IMR-90 (cell line): ENCODE data around the gene HOXD8. TPM values are rescaled to one million over a fixed set of nuclear protein-coding genes. Genes with fewer than 3 reads are reported as not detected.

Experiments used
- ATAC-seq: fragments of 200-7000 bp; cut with Tn5 transposase; 2 replicates; pipeline ENCODE4 v1.9.1; 2020; ENCODE audit warnings: low read depth, mild to moderate bottlenecking, moderate library complexity
- BruUV-seq: library from RNA; stranded (reverse); fragments of 400-500 nt; replicated peaks from 2 replicates; lab custom pipeline; 2021; lab: Mats Ljungman, UMichigan
- CTCF ChIA-PET: fragments of 300-600 bp; formaldehyde crosslinking; extraction: SDS; loops from one replicate; lab custom pipeline; 2021; ENCODE audit warnings: antibody characterized with exemption; lab: Yijun Ruan, JAX
- POLR2A ChIA-PET: fragments of 300-600 bp; sonication (Branson Sonifier 250); formaldehyde crosslinking; loops from one replicate; lab custom pipeline; 2022; ENCODE audit warnings: antibody characterized with exemption; ENCODE audit not compliant: unreplicated experiment; lab: Charles Lee
- DNase-seq: peaks from one replicate; pipeline ENCODE4 v3.0.0; 2013
- H2AFZ ChIP-seq: replicated peaks from 2 replicates; pipeline ENCODE3; 2013; ENCODE audit warnings: low read length, mild to moderate bottlenecking; ENCODE audit not compliant: poor library complexity
- H2AK5ac ChIP-seq: 2 replicates; pipeline ENCODE4 v1.6.1; 2013; ENCODE audit warnings: low read depth, low read length, inconsistent platforms
- H2AK9ac ChIP-seq: replicated peaks from 2 replicates; pipeline ENCODE3; 2013; ENCODE audit warnings: mild to moderate bottlenecking, low read depth, low read length, moderate library complexity; ENCODE audit not compliant: poor library complexity
- H2BK120ac ChIP-seq: 2 replicates; pipeline ENCODE4 v1.6.1; 2013; ENCODE audit warnings: low read depth, low read length, inconsistent platforms
- H2BK15ac ChIP-seq: 3 replicates; pipeline ENCODE4 v1.6.1; 2013; ENCODE audit warnings: low read depth, low read length, inconsistent platforms
- H2BK20ac ChIP-seq: 2 replicates; pipeline ENCODE4 v1.6.1; 2013; ENCODE audit warnings: low read depth, mild to moderate bottlenecking, inconsistent platforms, low read length, moderate library complexity
- H2BK5ac ChIP-seq: 2 replicates; pipeline ENCODE4 v1.6.1; 2013; ENCODE audit warnings: mild to moderate bottlenecking, low read depth, low read length, inconsistent platforms; ENCODE audit not compliant: poor library complexity, severe bottlenecking
- H3K14ac ChIP-seq: replicated peaks from 2 replicates; pipeline ENCODE4 v1.6.1; 2013; ENCODE audit warnings: low read depth, low read length, inconsistent platforms
- H3K18ac ChIP-seq: 2 replicates; pipeline ENCODE4 v1.6.1; 2013; ENCODE audit warnings: low read depth, low read length, control low read depth
- H3K23ac ChIP-seq: 2 replicates; pipeline ENCODE4 v1.6.1; 2013; ENCODE audit warnings: low read depth, low read length, inconsistent platforms
- H3K27ac ChIP-seq: 2 replicates; pipeline ENCODE4 v1.5.1; 2013; ENCODE audit warnings: mild to moderate bottlenecking, control low read depth, low read length; ENCODE audit not compliant: insufficient read depth
- H3K27me3 ChIP-seq: 2 replicates; pipeline ENCODE4 v1.6.1; 2013; ENCODE audit warnings: low read length; ENCODE audit not compliant: control insufficient read depth, insufficient read depth
- H3K36me3 ChIP-seq: 2 replicates; pipeline ENCODE4 v1.6.1; 2013; ENCODE audit warnings: low read length, mixed read lengths; ENCODE audit not compliant: control insufficient read depth, insufficient read depth
- H3K4ac ChIP-seq: 2 replicates; pipeline ENCODE4 v1.6.1; 2013; ENCODE audit warnings: low read depth, low read length, inconsistent platforms
- H3K4me1 ChIP-seq: 2 replicates; pipeline ENCODE4 v1.6.1; 2013; ENCODE audit warnings: low read length, mixed read lengths; ENCODE audit not compliant: control insufficient read depth, insufficient read depth
- H3K4me2 ChIP-seq: 2 replicates; pipeline ENCODE4 v1.6.1; 2013; ENCODE audit warnings: low read depth, mild to moderate bottlenecking, control low read depth, low read length, moderate library complexity
- H3K4me3 ChIP-seq: 2 replicates; pipeline ENCODE4 v1.5.1; 2013; ENCODE audit warnings: low read depth, mild to moderate bottlenecking, control low read depth, low read length, moderate library complexity; ENCODE audit not compliant: insufficient read depth
- H3K56ac ChIP-seq: 2 replicates; pipeline ENCODE4 v1.6.1; 2013; ENCODE audit warnings: low read length, inconsistent platforms; ENCODE audit not compliant: insufficient read depth; ENCODE audit errors: extremely low read depth
- H3K79me1 ChIP-seq, 2 experiments: 2 replicates each; pipeline ENCODE4 v1.6.1; 2013; ENCODE audit warnings: low read length in 2 of 2, inconsistent platforms in 1 of 2, low read depth in 1 of 2
- H3K9ac ChIP-seq: 2 replicates; pipeline ENCODE4 v1.6.1; 2013; ENCODE audit warnings: low read depth, low read length, control low read depth
- H3K9me1 ChIP-seq: 2 replicates; pipeline ENCODE4 v1.6.1; 2013; ENCODE audit warnings: low read length, inconsistent platforms; ENCODE audit not compliant: insufficient read depth
- H3K9me3 ChIP-seq: 2 replicates; pipeline ENCODE4 v1.6.1; 2013; ENCODE audit warnings: low read length; ENCODE audit not compliant: control insufficient read depth, insufficient read depth
- H4K20me1 ChIP-seq: 2 replicates; pipeline ENCODE4 v1.6.1; 2013; ENCODE audit warnings: low read length, inconsistent platforms; ENCODE audit not compliant: insufficient read depth
- H4K5ac ChIP-seq: 2 replicates; pipeline ENCODE4 v1.6.1; 2013; ENCODE audit warnings: mild to moderate bottlenecking, low read depth, low read length, control low read depth
- H4K8ac ChIP-seq, 2 experiments: 2 replicates each; pipeline ENCODE4 v1.6.1; 2013; ENCODE audit warnings: low read depth in 2 of 2, low read length in 2 of 2, control low read depth in 1 of 2, inconsistent platforms in 1 of 2
- H4K91ac ChIP-seq: 2 replicates; pipeline ENCODE4 v1.6.1; 2013; ENCODE audit warnings: low read depth, low read length, inconsistent platforms; ENCODE audit not compliant: insufficient read depth
- BHLHE40 ChIP-seq: fragments of 150-350 bp; IDR thresholded peaks from 2 replicates; pipeline ENCODE4 v1.6.1; 2016; ENCODE audit warnings: mild to moderate bottlenecking, low read depth, low read length
- CEBPB ChIP-seq: IDR thresholded peaks from 2 replicates; pipeline ENCODE4 v1.6.1; 2012; ENCODE audit warnings: low read depth, low read length, improper control_type of control experiment
- CHD1 ChIP-seq: IDR thresholded peaks from 2 replicates; pipeline ENCODE4 v1.6.1; 2012; ENCODE audit warnings: low read depth, low read length, improper control_type of control experiment
- CTCF ChIP-seq: conservative IDR thresholded peaks from 2 replicates; pipeline ENCODE4 v1.5.1; 2012; ENCODE audit warnings: mild to moderate bottlenecking, low read depth, low read length, improper control_type of control experiment
- FOS ChIP-seq: fragments of 150-350 bp; IDR thresholded peaks from 2 replicates; pipeline ENCODE4 v1.6.1; 2016; ENCODE audit warnings: low read depth, low read length
- MAFK ChIP-seq: IDR thresholded peaks from 2 replicates; pipeline ENCODE4 v1.6.1; 2012; ENCODE audit warnings: low read depth, low read length, improper control_type of control experiment
- MAZ ChIP-seq: IDR thresholded peaks from 2 replicates; pipeline ENCODE4 v1.6.1; 2012; ENCODE audit warnings: low read depth, mild to moderate bottlenecking, low read length, improper control_type of control experiment, moderate library complexity, borderline replicate concordance
- MXI1 ChIP-seq: IDR thresholded peaks from 2 replicates; pipeline ENCODE4 v1.6.1; 2012; ENCODE audit warnings: low read depth, mild to moderate bottlenecking, low read length, moderate library complexity, borderline replicate concordance
- NFE2L2 ChIP-seq: fragments of 150-350 bp; IDR thresholded peaks from 2 replicates; pipeline ENCODE4 v1.6.1; 2016; ENCODE audit warnings: low read depth, mild to moderate bottlenecking, low read length
- POLR2A ChIP-seq: IDR thresholded peaks from 2 replicates; pipeline ENCODE4 v1.6.1; 2012; ENCODE audit warnings: mild to moderate bottlenecking, low read depth, low read length
- RCOR1 ChIP-seq: IDR thresholded peaks from 2 replicates; pipeline ENCODE4 v1.6.1; 2012; ENCODE audit warnings: mild to moderate bottlenecking, low read length, improper control_type of control experiment; ENCODE audit not compliant: insufficient replicate concordance
- RFX5 ChIP-seq: IDR thresholded peaks from 2 replicates; pipeline ENCODE4 v1.8.0; 2012; ENCODE audit warnings: low read depth, mild to moderate bottlenecking, low read length, moderate library complexity
- USF2 ChIP-seq: fragments of 150-350 bp; IDR thresholded peaks from 2 replicates; pipeline ENCODE4 v1.6.1; 2017; ENCODE audit warnings: mild to moderate bottlenecking, antibody characterized with exemption, low read length, low read depth
- WGBS, 2 experiments: methylation state at CpG; one replicate each; pipeline versions ENCODE4 v1.1.5 to v1.1.7; 2013; ENCODE audit warnings: missing lambda C conversion rate in 2 of 2; ENCODE audit not compliant: insufficient read length in 1 of 2; ENCODE audit errors: extremely low coverage in 2 of 2; 5-methylcytosine and 5-hydroxymethylcytosine counted together
- dilution Hi-C: fragments of 300-500 bp; cut with HindIII; formaldehyde crosslinking; loops from one replicate; pipeline ENCODE4 v1.14.3; 2018; ENCODE audit warnings: low sequenced_read_pairs; ENCODE audit not compliant: unreplicated experiment
- in situ Hi-C: fragments of 300-500 bp; cut with MboI; formaldehyde crosslinking; loops from 3 replicates; pipeline ENCODE4 v1.14.3; 2019; ENCODE audit warnings: low sequenced_read_pairs, inconsistent platforms, mixed read lengths
- intact Hi-C: fragments of 100-400 bp; cut with micrococcal nuclease; formaldehyde crosslinking; loops from 2 replicates; pipeline ENCODE4 v1.10.0; 2022
- polyA plus RNA-seq, 3 experiments: library from polyadenylated mRNA; depleted of rRNA; stranded (reverse); fragments of >200 nt; gene quantifications; 2 replicates each; pipeline ENCODE4 v1.2.3, GENCODE V29; 2012; ENCODE audit warnings: low replicate concordance in 1 of 3
- total RNA-seq: library from RNA; depleted of rRNA; stranded (reverse); fragments of >200 nt; gene quantifications from 2 replicates; pipeline ENCODE4 v1.2.3, GENCODE V29; 2012

HOXD8 gene
- total and polyA plus RNA-seq, 2 of the 4 experiments (the other 2 are of a cell fraction): not detected

DNA sequence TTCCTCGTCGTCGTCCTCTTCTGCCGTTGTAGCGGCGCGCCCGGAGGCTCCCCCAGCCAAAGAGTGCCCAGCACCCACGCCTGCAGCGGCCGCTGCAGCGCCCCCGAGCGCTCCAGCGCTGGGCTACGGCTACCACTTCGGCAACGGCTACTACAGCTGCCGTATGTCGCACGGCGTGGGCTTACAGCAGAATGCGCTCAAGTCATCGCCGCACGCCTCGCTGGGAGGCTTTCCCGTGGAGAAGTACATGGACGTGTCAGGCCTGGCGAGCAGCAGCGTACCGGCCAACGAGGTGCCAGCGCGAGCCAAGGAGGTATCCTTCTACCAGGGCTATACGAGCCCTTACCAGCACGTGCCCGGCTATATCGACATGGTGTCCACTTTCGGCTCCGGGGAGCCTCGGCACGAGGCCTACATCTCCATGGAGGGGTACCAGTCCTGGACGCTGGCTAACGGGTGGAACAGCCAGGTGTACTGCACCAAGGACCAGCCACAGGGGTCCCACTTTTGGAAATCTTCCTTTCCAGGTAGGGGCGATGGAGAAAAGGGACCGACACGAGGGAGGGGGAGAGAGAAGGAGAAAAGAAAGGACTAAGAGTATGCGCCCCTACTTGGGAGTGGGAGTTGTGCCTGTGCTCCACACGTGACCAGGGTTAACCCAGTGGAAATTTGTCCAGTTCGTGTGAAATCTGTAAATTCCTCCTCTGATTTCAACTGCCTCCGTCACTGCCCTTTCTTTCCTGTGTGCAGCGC is 36.2 kb upstream of the HOXD8 start (continued):
- no peak for TF ChIP-seq USF2

DNA sequence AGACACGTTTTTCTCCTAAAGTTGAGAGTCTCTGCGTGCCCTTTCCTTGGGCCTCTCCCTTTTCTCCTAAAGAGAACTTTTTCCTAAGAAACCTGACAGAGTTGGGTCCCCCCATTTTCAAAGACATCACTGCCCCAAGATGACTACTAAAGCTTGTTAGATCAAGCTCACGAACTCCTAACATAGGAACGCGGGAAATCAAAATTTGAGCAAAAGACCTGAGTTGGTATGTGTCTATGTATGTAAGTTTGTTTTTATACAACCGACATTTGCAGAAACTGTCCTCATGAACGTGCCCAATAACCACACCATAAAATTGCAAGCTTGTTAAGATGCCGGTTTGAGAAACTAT is 35.6 kb upstream of the HOXD8 start:
- no CpG with 5 or more reads among the region's 8 CpGs for WGBS, 2 experiments
- CTCF ChIA-PET: interaction anchor here (1.5 kb wide), 1 partner anchor 404 kb away, joined by 5 read pairs; no protein-coding TSS in a partner anchor
- POLR2A ChIA-PET: no interaction called here

More for the DNA sequence above, 35.6 kb upstream of the HOXD8 start:
- no TSS peak for BruUV-seq
- H3K9me1 ChIP-seq: no peaks in the 10 kb centered on the region
- H3K9ac ChIP-seq: no peak overlapping the region
- H3K23ac ChIP-seq: no peak overlapping the region
- no peak overlapping the region for H2BK15ac ChIP-seq
- no peak for TF ChIP-seq RCOR1
- TF ChIP-seq MXI1: no peak
- TF ChIP-seq BHLHE40: no peak
- TF ChIP-seq MAFK: no peak
- no peak for TF ChIP-seq CEBPB
- TF ChIP-seq CTCF: no peak
- no peak for TF ChIP-seq POLR2A
- TF ChIP-seq MAZ: no peak
- TF ChIP-seq USF2: no peak
- no peak for TF ChIP-seq FOS
- TF ChIP-seq NFE2L2: no peak
- TF ChIP-seq RFX5: no peak
- TF ChIP-seq CHD1: no peak
- H3K4me1 ChIP-seq: peaks cover 3% of the 10 kb centered on the region; the same call in 1 of the 2 replicates
- DNase-seq: no peak
- H3K14ac ChIP-seq: no peak overlapping the region
- H4K8ac ChIP-seq: no peak overlapping the region
- no peak overlapping the region for H3K4ac ChIP-seq
- no peaks in the 10 kb centered on the region for H4K20me1 ChIP-seq
- H2BK20ac ChIP-seq: no peak overlapping the region
- H2AFZ ChIP-seq: no peak overlapping the region
- no peak overlapping the region for H2AK5ac ChIP-seq
- no peak overlapping the region for H2AK9ac ChIP-seq
- H3K27ac ChIP-seq: no peak overlapping the region
- H3K9me3 ChIP-seq: peaks cover 9% of the 10 kb centered on the region
- no peak overlapping the region for H3K56ac ChIP-seq
- intact Hi-C loops: loop anchor here (10.0 kb wide), 1 partner anchor 1389 kb away; no protein-coding TSS in a partner anchor
- H2BK5ac ChIP-seq: no peak overlapping the region
- H4K91ac ChIP-seq: no peak overlapping the region
- in situ Hi-C loops: loop anchor here (10.0 to 25.0 kb wide), 4 partner anchors 409 to 1357 kb away; no protein-coding TSS in a partner anchor
- H3K18ac ChIP-seq: no peak overlapping the region
- no peaks in the 10 kb centered on the region for H3K36me3 ChIP-seq
- H3K4me3 ChIP-seq: no peak overlapping the region
- ATAC-seq: no peak
- peaks cover 91% of the 10 kb centered on the region for H3K27me3 ChIP-seq
- dilution Hi-C loops: no loop called here
- H2BK120ac ChIP-seq: no peak overlapping the region
- H4K5ac ChIP-seq: no peak overlapping the region
- no peaks in the 10 kb centered on the region for H3K79me1 ChIP-seq
- H3K4me2 ChIP-seq: no peak overlapping the region
